HG03558 (cell line): ENCODE measurements around the gene APOBEC3G.
"Not testable (repeated sequence)": the region's sequence is repeated elsewhere in the genome, so short reads cannot be mapped to it uniquely, and the experiment has no call there.

Source experiments
- ATAC-seq: cut with Tn5 transposase; IDR thresholded peaks from one replicate; pipeline ENCODE4 v1.9.1; 2021; ENCODE audit warnings: moderate number of reproducible peaks; ENCODE audit not compliant: unreplicated experiment; ENCODE audit errors: extremely low read depth

APOBEC3G gene

DNA sequence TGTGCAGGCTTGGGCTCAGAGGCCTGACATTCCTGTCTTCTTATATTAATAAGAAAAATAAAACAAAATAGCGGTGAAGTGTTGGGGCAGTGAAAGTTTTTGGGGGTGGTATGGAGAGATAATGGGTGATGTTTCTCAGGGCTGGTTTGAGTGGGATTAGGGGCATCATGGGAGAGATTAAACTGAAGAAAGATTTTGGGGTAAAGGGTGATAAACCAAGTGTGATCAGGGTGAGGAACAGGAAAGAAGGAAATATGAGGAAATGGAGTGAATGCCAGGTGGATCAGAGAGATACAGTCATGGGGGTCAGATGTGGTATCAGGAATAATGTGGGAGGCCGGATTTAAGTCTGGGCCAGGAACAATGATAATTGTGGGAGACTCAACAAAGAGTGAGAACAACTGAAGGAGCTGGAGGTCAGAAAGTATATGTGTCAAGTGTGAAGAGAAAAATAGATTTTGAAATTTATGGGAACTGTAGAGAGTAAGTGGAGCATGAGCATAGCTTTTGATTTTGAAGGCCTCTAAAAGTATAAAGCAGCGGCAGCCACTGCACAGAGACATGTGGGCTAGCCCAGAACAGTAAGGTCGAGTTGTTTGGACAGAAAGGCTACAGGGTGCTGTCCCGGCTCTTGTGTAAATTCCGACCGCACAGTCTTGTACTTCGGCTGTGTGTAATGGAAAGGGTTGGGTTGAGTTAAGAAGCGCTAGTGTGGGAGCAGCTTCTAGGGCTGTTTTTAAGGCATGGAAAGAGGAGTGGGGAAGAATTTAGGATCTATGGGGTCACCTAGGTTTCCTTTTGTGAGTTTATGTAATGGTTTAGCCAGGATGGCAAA is 10.4 kb upstream of the APOBEC3G start:
- ATAC-seq, result not testable (repeated sequence)

DNA sequence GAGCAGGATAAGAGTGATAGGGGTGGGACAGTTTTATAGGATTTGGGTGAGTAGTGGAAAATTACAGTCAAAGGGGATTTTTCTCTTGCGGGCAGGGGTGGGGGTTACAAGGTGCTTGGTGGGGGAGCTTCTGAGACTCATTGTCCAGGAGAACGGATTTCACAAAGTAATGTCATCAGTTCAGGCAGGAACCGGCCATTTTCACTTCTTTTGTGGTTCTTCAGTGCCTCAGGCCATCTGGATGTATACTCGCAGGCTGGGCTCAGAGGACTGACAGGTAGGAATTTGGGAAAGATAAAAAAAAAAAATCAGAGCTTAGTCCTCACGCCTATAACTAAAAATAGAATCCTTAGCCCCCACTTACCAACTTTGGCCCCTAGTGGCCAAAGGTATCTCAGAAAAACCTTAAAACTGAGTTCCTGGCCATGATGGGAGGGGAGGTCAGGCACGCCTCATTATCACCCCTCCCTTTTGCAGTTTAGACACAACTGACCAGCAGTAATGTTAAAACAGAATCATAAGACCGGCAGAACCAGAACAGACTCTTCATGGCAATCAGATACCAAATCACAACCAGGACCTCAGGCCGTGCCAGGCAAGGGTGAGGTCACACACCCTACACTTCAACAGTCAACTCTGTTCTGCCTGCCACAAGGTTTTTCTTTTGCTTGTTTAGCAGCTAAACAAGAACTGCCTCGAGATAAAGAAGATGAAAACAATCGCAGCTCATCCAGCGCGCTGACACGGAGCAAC is 8.9 kb upstream of the APOBEC3G start:
- no peak for ATAC-seq

DNA sequence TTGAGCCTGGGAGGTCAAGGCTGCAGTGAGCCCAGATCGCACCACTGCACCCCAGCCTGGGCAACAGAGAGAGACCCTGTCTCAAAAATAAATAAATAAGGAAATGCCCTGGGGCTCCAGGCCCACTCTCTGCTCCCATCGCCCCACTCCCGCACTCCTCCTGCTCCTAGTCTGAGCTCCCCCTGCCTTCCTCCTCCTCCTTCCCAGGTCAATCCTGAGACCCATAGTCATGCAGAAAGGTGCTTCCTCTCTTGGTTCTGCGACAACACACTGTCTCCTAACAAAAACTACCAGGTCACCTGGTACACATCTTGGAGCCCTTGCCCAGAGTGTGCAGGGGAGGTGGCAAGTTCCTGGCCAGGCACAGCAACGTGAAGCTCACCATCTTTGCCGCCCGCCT is 6.9 kb upstream of the APOBEC3G start:
- ATAC-seq, result no peak

DNA sequence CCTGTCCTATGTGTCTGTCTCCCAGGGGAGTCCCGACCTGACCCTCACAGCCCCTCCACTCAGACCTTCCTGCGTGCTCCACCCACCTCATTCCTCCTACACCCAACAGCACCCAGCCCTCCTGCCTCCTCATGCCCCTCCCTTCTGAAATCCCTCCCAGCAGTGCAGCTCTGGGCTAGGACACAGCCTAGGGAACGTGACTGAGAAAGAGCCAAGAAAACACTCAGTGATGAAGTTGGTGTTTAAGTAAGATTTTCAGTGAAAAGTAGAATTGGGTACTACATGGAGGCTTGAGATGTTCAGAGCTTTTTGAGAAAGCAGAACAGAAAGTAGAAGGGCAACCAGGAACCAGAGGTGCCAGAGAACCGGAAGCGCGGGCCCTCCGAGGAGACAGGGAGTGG is 4.5 kb upstream of the APOBEC3G start:
- not testable (repeated sequence) for ATAC-seq

DNA sequence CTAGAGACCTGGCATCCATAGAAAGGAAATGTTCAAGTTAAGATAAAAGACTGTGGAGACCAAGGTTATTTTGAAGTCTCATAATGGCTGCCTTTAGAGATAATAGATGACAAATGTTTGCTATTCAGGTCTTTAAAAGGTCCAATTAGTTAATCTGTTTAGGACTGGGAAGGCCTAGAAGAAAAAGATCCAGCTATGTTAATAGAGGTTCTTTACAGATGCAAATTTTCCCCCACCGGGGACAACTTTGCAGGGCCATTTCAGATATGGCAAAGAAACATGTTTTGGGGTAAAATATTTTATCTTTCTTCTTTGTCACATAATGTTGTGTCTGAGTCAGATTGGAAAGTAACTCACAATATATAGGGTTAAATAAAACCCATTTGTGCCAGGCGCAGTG is 3.1 kb upstream of the APOBEC3G start:
- ATAC-seq, result no peak

DNA sequence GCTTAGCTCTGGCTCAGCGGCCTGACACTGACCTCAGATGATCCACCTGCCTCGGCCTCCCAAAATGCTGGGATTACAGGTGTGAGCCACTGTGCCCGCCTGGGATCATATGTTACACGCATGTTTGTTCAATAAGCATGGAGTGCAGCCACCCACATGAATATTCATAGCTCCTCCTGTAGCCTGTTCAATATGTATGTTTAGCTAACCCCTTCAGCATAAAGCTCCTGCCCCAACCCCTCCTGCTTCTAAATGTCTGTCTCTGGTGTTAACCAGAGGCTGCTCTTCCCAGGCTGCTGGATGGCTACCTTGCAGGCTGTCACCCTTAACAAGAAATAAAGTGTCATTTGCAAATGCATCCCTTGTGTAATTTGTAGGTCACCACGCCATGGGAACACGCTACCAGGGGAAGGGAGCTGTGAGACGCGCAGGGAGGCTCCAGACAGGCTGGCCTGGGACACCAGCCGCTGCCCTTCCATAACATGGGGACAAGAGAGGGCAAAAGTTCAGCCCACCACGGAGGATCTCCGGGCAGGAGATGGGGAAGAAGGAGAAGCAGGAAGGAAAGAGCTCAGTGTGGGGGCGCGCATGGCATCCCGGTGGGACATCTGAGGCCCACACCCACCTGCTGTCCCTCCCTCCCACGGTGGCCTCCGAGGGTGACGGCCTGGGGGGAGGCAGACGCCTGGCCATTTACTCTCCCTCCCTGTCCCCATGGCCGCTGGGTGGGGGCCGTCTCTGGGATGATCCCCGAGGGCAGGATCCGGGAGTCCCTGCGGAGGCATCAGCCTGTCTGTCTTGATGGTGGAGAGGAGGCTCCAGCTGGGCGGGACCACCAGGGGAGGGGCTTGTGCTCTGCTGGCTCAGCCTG is 685 bp upstream of the APOBEC3G start:
- not testable (repeated sequence) for ATAC-seq

DNA sequence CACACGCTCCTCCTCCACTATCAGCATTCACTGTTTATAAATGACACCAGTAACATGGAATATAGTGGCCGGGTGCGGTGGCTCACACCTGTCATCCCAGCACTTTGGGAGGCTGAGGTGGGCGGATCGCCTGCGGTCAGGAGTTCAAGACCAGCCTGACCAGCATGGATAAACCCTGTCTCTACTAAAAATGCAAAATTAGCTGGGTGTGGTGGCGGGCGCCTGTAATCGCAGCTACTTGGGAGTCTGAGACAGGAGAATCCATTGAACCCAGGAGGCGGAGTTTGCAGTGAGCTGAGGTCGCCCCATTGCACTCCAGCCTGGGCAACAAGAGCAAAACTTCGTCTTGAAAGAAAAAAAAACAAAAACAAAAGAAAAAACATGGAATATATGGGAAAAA is 837 bp downstream of the APOBEC3G start:
- not testable (repeated sequence) for ATAC-seq

DNA sequence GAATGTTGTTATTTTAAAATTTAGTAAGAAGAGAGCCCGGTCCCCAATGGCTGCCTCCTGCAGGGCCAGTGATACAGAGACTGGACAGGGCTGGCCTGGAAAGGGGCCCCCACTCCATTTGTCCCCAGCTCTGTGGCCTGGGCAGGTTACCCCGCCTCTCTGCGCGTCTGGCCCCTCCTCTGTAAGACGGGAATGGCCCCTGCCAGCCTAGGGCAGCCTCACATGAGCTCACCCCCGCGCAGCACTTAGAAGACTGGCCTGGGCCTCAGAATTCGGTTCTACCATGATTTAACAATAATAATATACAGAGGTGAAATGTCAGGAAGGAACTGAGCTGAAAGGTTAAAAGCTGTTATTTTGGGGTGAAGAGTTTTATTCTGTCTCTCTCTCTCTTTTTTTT is 1.3 kb downstream of the APOBEC3G start:
- ATAC-seq, result no peak

DNA sequence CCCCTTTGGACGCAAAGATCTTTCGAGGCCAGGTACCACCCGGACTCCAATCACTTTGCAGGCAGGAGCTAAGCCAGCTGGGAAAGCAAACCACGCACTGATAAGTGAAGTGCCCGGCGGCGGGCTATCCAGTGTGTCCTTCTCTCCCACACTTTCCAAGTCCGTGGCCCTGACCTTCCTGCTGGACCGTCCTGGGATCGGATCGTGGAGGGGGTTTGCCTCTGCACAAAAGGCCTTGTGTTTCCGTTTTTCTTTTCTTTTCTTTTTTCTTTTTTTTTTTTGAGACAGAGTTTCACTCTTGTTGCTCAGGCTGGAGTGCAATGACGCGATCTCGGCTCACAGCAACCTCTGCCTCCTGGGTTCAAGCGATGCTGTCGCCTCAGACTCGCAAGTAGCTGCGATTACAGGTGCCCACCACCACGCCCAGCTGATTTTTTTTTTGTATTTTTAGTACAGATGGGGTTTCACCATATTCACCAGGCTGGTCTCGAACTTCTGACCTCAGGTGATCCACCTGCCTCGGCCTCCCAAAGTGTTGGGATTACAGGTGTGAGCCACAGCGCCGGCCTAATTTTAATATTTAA is 2.1 kb downstream of the APOBEC3G start:
- not testable (repeated sequence) for ATAC-seq

DNA sequence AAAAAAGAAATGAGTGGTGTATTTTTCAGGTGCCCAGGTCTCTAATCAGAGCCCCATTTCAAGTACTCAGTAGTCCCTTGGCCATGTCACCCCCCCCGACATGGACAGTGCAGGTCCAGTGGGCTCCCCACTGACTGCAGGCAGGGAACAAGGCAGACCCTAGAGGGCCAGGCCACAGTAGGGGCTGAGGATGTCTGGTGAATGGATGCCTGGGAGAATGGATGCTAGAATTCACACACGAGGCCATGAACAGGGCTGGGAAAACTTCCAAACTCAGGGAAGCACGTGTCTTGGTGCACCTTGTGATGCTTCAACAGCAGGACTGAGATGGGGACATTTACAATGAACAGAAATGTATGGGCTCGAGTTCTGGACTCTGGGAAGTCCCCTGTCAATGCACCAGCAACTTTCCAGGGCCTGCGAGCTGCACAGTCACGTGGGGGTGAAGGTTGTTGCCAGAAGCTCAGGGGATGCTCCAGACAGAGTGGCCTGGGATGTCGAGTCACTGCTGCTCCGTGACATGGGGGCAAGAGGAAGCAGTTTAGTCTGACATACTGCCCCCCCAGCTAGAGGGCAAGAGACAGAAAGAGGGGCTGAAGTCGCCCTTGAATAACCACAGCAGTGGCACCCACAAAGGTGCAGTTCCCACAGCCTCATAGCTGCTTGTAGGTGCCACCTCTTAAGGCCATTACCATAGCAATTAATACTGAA is 3.1 kb downstream of the APOBEC3G start:
- ATAC-seq, result no peak

DNA sequence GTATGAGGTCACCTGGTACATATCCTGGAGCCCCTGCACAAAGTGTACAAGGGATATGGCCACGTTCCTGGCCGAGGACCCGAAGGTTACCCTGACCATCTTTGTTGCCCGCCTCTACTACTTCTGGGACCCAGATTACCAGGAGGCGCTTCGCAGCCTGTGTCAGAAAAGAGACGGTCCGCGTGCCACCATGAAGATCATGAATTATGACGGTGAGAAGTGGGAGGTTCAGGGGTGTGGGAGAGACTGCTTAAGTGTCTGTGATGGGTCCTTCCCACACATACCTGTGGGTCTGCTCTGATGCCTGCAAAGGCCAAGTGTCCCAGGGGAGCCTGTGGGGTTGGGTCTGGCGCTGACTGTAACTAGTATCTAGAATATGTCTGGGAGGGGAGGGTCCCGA is 3.9 kb downstream of the APOBEC3G start:
- ATAC-seq, result no peak

DNA sequence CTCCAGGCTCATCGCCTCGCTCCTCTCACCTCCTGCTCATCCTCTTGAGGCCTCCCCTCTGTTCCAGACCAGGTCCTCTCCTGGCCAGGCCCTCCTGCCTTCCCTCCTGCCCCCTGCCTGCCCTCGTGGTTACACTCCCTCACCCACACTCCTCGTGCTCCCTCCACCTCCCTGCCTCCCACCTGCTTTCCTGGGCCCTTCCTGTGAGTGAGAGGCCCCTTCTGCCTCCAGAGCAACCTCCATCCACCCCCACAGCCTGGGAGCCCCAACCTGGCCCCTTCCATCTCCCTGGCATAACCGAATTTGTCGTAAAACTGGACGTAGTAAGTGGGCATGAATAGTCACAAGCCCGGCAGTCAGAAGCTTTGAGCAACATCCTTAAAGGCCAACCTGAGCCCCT is 4.5 kb downstream of the APOBEC3G start:
- no peak for ATAC-seq

DNA sequence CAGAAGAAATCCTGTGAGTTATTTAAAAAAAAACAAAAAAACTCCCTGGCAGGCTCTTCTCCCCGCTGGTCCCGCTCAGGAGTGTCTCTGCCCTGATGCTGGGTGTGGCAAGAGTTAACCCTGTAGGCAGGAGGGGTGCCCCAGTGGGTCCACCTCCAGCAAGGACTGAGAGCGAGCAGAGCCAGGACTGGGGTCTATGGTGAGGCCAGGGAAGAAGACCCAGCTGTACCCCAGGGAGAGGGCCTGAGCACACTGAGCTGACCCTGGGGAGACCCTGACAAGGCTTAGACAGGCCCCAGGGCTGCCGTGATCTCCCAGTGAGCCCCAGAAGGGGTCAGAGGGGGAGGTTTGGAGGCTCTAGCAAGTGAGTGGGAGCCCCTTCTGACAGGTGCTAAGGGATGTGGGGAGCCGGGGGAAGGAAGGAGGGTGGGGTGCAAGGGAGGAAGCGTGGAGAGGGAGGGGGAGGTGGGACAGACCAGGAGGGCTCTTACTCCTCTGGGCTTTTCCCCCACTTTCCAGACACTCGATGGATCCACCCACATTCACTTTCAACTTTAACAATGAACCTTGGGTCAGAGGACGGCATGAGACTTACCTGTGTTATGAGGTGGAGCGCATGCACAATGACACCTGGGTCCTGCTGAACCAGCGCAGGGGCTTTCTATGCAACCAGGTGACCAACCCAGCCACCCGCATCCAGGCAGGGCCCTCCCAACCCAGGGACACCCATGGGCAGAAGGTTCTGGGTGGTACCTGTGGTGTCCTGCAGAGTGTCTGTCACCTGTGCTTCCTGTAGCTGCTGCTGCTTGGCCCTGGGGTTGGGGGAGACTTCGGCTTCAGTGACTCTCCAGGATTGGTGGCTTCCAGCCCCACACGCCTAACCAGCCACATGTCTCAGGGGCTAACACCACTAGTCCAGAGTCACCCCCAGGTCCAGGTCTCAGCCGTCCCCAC is 6.4 kb downstream of the APOBEC3G start:
- ATAC-seq, result no peak

DNA sequence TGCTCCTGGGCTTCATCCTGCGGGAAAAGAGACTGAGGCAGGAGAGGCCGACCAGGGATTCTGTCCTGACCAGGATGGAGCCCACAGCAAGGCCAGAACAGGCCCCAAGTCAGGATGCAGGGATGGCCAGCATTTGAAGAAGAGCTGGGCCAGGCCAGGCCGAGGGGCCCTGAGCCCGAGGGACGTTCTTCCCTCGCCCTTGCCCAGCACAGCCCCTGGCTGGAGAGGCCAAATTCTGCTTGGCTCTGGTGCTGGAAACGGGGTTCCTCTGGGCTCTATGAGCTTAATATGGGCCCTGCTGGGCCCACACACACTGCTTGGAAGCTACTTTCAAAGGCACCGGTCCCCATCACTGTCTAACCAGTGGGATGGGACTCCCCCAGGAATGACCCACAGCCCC is 7.6 kb downstream of the APOBEC3G start:
- no peak for ATAC-seq

DNA sequence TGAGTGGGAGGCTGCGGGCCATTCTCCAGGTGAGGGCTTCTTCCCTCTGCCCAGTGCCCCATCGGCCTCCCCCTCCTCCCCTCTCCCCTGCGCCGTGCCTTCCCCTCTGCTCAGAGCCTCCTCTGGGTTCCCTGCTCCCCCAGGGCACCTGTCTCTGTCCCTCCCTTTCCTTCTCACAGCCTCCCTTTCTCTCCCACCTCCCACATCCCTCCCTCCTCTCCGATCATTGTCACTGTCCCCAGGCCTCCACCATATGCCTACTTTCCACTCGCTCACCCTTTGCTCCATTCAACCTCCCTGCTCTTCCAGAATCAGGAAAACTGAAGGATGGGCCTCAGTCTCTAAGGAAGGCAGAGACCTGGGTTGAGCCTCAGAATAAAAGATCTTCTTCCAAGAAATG is 10.0 kb downstream of the APOBEC3G start:
- ATAC-seq, result no peak

DNA sequence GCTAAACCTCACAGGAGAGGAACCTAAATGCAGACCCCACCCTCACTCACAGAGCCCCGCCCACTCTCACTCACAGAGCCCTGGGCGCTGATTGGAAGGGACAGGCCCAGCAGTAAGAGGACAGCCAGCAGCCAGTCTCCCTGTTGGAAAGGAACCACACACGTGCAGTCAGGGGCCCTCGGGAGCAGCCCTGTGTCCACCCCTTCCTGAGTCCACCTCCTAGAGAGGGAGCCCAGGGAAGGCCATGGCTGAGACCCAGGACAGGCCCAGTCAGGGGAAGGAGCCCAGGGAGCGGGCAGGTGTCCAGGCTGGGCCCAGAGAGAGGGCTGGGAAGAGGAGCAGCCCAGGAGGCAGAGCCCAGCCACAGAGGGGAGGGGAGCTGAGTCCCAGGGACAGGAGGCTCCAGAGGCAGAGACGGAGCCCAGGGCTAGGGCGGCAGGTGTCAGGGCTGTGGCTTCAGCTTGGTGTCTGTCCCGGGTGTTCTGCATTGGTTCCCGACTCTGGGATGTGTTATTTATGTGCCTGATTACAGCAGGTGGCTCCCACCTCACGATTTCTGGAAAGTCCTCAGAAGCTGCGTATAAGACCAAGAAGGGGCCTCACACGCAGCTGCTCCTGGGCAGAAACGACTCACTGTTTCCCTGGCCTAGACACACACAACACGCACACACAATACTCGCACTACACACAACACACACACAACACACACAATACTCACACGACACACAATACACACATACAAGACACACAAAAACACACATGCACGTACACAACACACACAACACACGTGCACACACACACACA is 11.0 kb downstream of the APOBEC3G start:
- ATAC-seq, result no peak

DNA sequence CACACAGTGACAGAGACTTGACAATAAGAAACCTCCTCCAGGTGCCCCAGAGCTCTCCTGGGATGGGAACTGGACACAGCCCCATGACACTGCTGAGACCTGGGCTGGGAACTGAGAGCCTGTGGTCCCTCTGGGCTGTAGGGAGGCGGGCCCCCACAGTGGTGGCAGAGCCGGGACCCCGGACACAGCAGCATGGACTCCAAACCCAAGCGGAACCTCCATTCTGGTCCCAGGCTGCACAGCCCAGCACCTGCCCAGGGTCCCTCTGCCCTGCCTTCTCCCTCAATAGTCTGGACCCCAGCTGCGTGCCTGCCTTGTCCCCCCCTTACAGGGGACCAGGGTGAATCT is 11.6 kb downstream of the APOBEC3G start:
- ATAC-seq, result no peak

DNA sequence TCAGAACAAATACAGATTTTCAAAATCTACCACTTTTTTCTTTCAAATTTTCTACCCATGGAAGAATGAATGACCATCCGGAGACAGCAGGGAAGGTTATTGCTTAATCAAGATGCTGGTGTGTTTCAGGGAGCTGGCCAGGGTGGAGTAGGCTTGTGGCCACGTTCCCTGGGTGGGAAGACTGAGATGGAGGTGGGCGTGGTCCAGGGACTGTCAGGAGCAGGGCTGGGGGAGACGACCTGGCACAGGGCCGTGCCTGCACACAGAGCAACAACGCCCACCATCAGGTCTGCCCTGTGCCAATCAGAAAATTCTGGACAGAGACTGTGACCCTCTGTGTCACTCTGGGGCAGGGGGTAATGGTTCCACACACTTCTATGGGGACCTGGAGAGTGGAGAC is 12.9 kb downstream of the APOBEC3G start:
- no peak for ATAC-seq
